HEK293 (cell line): ENCODE measurements around the gene TIGD1.

Experiments used
- CTCF ChIA-PET: fragments of 350-600 bp; formaldehyde crosslinking; extraction: SDS; loops from one replicate; lab custom pipeline; 2021; ENCODE audit warnings: antibody characterized with exemption; lab: Yijun Ruan, JAX
- POLR2A ChIA-PET: fragments of 300-600 bp; formaldehyde crosslinking; extraction: SDS; loops from one replicate; lab custom pipeline; 2020; ENCODE audit warnings: antibody characterized with exemption, inconsistent platforms; lab: Yijun Ruan, JAX
- H3K27ac ChIP-seq: fragments of 200-500 bp; sonication (Bioruptor generic); 2 replicates; pipeline ENCODE4 v1.5.1; 2014; ENCODE audit warnings: low read depth, low read length, control low read depth, inconsistent platforms; ENCODE audit errors: extremely low read depth
- H3K36me3 ChIP-seq, 2 experiments: fragments of 200-500 bp in 1 of 2; sonication (Bioruptor generic) in 1 of 2; 1 replicate in 1 of 2; 2 replicates in 1 of 2; pipeline ENCODE4 v1.5.1; 2014 to 2017; ENCODE audit warnings: inconsistent platforms in 2 of 2, low read length in 2 of 2; ENCODE audit not compliant: control insufficient read depth in 2 of 2, insufficient read depth in 1 of 2
- H3K4me1 ChIP-seq: fragments of 200-500 bp; sonication (Bioruptor generic); 2 replicates; pipeline ENCODE4 v1.5.1; 2014; ENCODE audit warnings: mild to moderate bottlenecking, low read length, inconsistent platforms; ENCODE audit not compliant: control insufficient read depth, insufficient read depth
- H3K4me3 ChIP-seq: 2 replicates; pipeline ENCODE4 v1.5.1; 2011; ENCODE audit warnings: low read depth, mild to moderate bottlenecking, control low read depth, low read length, moderate library complexity
- H3K9me3 ChIP-seq: fragments of 200-500 bp; sonication (Bioruptor generic); 2 replicates; pipeline ENCODE4 v1.5.1; 2014; ENCODE audit warnings: low read depth, low read length, inconsistent platforms; ENCODE audit not compliant: control insufficient read depth, insufficient read depth
- IKZF3 ChIP-seq: fragments of 450-650 bp; IDR thresholded peaks from 2 replicates; pipeline ENCODE4 v1.5.0; 2018; ENCODE audit warnings: missing biosample characterization, mild to moderate bottlenecking, missing genetic modification characterization, moderate library complexity
- KLF8 ChIP-seq: fragments of 450-650 bp; formaldehyde crosslinking; IDR thresholded peaks from 2 replicates; pipeline ENCODE4 v1.5.1; 2016; ENCODE audit warnings: missing biosample characterization, missing genetic modification characterization
- MZF1 ChIP-seq: fragments of 450-650 bp; formaldehyde crosslinking; IDR thresholded peaks from 2 replicates; pipeline ENCODE4 v1.5.1; 2017; ENCODE audit warnings: missing biosample characterization, missing genetic modification characterization, borderline replicate concordance
- OSR2 ChIP-seq: fragments of 450-650 bp; formaldehyde crosslinking; IDR thresholded peaks from 2 replicates; pipeline ENCODE4 v1.5.1; 2016; ENCODE audit warnings: missing biosample characterization, missing genetic modification characterization
- PRDM10 ChIP-seq: fragments of 450-650 bp; formaldehyde crosslinking; IDR thresholded peaks from 2 replicates; pipeline ENCODE4 v1.5.1; 2016; ENCODE audit warnings: missing biosample characterization, missing genetic modification characterization
- REST ChIP-seq: fragments of 450-650 bp; formaldehyde crosslinking; IDR thresholded peaks from 2 replicates; pipeline ENCODE4 v1.5.1; 2016; ENCODE audit warnings: missing biosample characterization, missing genetic modification characterization
- ZNF274 ChIP-seq, 2 experiments: fragments of 200-500 bp in 1 of 2; fragments of 450-650 bp in 1 of 2; sonication (Bioruptor generic) in 1 of 2; formaldehyde crosslinking in 1 of 2; IDR thresholded peaks; 2 replicates each; pipeline versions ENCODE4 v1.5.1 to v1.6.1; 2014 to 2016; ENCODE audit warnings: borderline replicate concordance in 1 of 2, inconsistent platforms in 1 of 2, low read length in 1 of 2, missing biosample characterization in 1 of 2, missing genetic modification characterization in 1 of 2
- ZNF324 ChIP-seq: fragments of 450-650 bp; formaldehyde crosslinking; IDR thresholded peaks from 2 replicates; pipeline ENCODE4 v1.5.1; 2016; ENCODE audit warnings: missing biosample characterization, missing genetic modification characterization
- ZNF501 ChIP-seq: fragments of 450-650 bp; formaldehyde crosslinking; IDR thresholded peaks from 2 replicates; pipeline ENCODE4 v1.5.1; 2016; ENCODE audit warnings: missing biosample characterization, missing genetic modification characterization
- ZNF510 ChIP-seq: fragments of 450-650 bp; formaldehyde crosslinking; IDR thresholded peaks from 2 replicates; pipeline ENCODE4 v1.5.1; 2018; ENCODE audit warnings: mild to moderate bottlenecking, missing genetic modification characterization, missing biosample characterization; ENCODE audit not compliant: insufficient replicate concordance
- ZNF514 ChIP-seq: fragments of 450-650 bp; formaldehyde crosslinking; IDR thresholded peaks from 2 replicates; pipeline ENCODE4 v1.5.1; 2016; ENCODE audit warnings: missing biosample characterization, missing genetic modification characterization
- ZNF518A ChIP-seq: fragments of 450-650 bp; formaldehyde crosslinking; conservative IDR thresholded peaks from 2 replicates; pipeline ENCODE4 v1.5.1; 2016; ENCODE audit warnings: low read depth, missing biosample characterization, missing genetic modification characterization
- ZNF560 ChIP-seq: fragments of 450-650 bp; formaldehyde crosslinking; IDR thresholded peaks from 2 replicates; pipeline ENCODE4 v1.5.1; 2017; ENCODE audit warnings: missing biosample characterization, missing genetic modification characterization, borderline replicate concordance
- ZNF600 ChIP-seq: fragments of 450-650 bp; formaldehyde crosslinking; IDR thresholded peaks from 2 replicates; pipeline ENCODE4 v1.5.1; 2016; ENCODE audit warnings: missing biosample characterization, missing genetic modification characterization
- ZNF76 ChIP-seq: fragments of 450-650 bp; formaldehyde crosslinking; IDR thresholded peaks from 2 replicates; pipeline ENCODE4; 2016; ENCODE audit warnings: low read depth, missing biosample characterization, missing genetic modification characterization, borderline replicate concordance
- ZNF830 ChIP-seq: fragments of 450-650 bp; IDR thresholded peaks from 2 replicates; pipeline ENCODE4 v1.5.0; 2018; ENCODE audit warnings: missing biosample characterization, missing genetic modification characterization, low read depth, mild to moderate bottlenecking, moderate library complexity
- ZSCAN5A ChIP-seq: fragments of 450-650 bp; formaldehyde crosslinking; IDR thresholded peaks from 2 replicates; pipeline ENCODE4 v1.5.1; 2016; ENCODE audit warnings: missing biosample characterization, missing genetic modification characterization
- TF ChIP-seq, protein P1 (sequence below): fragments of 450-650 bp; formaldehyde crosslinking; conservative IDR thresholded peaks from 2 replicates; pipeline ENCODE4 v1.5.1; 2016; ENCODE audit warnings: low read depth, missing biosample characterization, missing genetic modification characterization

Gene TIGD1

DNA sequence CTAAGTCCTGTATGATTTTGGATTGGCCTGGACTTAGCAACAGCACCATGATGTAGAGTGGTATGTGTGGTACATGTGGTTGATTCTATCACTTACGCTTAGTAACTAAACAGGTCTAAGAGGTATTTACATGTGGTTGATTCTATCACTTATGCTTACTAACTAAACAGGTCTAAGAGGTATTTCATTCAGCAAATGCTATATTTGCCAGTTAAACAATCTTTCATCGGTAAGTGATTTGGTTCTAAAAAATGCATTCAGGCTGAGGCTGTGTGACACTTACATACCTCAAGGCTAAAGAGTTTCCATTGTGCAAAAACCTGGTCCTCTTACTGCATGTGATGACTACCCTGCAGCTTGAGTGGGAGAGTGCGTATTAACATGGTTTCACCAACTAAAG, 13.2 kb upstream of the TIGD1 start (continued):
- no peak for TF ChIP-seq REST (tag by site-specific recombination)
- TF ChIP-seq, protein P1, sequence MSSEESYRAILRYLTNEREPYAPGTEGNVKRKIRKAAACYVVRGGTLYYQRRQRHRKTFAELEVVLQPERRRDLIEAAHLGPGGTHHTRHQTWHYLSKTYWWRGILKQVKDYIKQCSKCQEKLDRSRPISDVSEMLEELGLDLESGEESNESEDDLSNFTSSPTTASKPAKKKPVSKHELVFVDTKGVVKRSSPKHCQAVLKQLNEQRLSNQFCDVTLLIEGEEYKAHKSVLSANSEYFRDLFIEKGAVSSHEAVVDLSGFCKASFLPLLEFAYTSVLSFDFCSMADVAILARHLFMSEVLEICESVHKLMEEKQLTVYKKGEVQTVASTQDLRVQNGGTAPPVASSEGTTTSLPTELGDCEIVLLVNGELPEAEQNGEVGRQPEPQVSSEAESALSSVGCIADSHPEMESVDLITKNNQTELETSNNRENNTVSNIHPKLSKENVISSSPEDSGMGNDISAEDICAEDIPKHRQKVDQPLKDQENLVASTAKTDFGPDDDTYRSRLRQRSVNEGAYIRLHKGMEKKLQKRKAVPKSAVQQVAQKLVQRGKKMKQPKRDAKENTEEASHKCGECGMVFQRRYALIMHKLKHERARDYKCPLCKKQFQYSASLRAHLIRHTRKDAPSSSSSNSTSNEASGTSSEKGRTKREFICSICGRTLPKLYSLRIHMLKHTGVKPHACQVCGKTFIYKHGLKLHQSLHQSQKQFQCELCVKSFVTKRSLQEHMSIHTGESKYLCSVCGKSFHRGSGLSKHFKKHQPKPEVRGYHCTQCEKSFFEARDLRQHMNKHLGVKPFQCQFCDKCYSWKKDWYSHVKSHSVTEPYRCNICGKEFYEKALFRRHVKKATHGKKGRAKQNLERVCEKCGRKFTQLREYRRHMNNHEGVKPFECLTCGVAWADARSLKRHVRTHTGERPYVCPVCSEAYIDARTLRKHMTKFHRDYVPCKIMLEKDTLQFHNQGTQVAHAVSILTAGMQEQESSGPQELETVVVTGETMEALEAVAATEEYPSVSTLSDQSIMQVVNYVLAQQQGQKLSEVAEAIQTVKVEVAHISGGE: no peak
- TF ChIP-seq ZNF274 (IDR thresholded peaks at IDR 0.05; ENCODE audit: low read length): no peak
- TF ChIP-seq ZNF274 (tag by site-specific recombination; IDR thresholded peaks at IDR 0.05; ENCODE audit: borderline replicate concordance): no peak
- TF ChIP-seq IKZF3 (tag by site-specific recombination): no peak
- no peak for TF ChIP-seq ZNF76 (tag by site-specific recombination)
- no peak for TF ChIP-seq ZNF830
- no peak for TF ChIP-seq ZNF324 (tag by site-specific recombination)
- no peak for TF ChIP-seq ZNF514 (tag by site-specific recombination)
- TF ChIP-seq ZNF518A: no peak
- TF ChIP-seq OSR2 (tag by site-specific recombination): no peak

GRCh38 chr2:232562515-232563151, 12.3 kb upstream of the TIGD1 start:
- Histone ChIP-seq H3K4me3 (no peak overlapping the region), H3K9me3 (no peaks in the 10 kb centered on the region), H3K36me3 (peaks cover 41 to 94% of the 10 kb centered on the region in 2 experiments), H3K27ac (no peak overlapping the region), H3K4me1 (no peaks in the 10 kb centered on the region)
- POLR2A ChIA-PET: interaction anchor here (0.6 to 2.1 kb wide), 3 partner anchors 12 to 1469 kb away, joined by 3 to 9 read pairs (median 4); partner anchors contain the start of genes EIF4E2 and TIGD1
- CTCF ChIA-PET: interaction anchor here (1.0 kb wide), 1 partner anchor 38 kb away, joined by 3 read pairs; no protein-coding TSS in a partner anchor
- TF ChIP-seq ZNF560 (tag by site-specific recombination): no peak
- TF ChIP-seq KLF8: no peak
- TF ChIP-seq ZNF510: no peak
- TF ChIP-seq PRDM10 (tag by site-specific recombination): no peak
- TF ChIP-seq MZF1: no peak
- no peak for TF ChIP-seq ZNF501 (tag by site-specific recombination)
- no peak for TF ChIP-seq ZSCAN5A (tag by site-specific recombination)
- TF ChIP-seq ZNF600 (tag by site-specific recombination): no peak
